Stimulated activated CD8-positive, alpha-beta memory T cell treated with anti-CD3 and anti-CD28 coated beads, Interleukin-15, amount 100 ng/mL, for 48 hours (primary cell): ENCODE results near the gene GPR35.

Experiments used
- DNase-seq, 2 donors: peaks; one replicate each; pipeline ENCODE4 v3.0.0-alpha.2; 2020; ENCODE audit warnings: low read depth in 2 of 2

Gene GPR35

GRCh38 chr2:240622531-240623235 lies 2.6 kb upstream of the GPR35 start:
- peak in 1 of 2 donors; percentile 44 for DNase-seq

- no peak for DNase-seq
These were observed 1.7 kb upstream of the GPR35 start for GRCh38 chr2:240623531-240624010.

GRCh38 chr2:240624011-240624949 lies 1.0 kb upstream of the GPR35 start:
- DNase-seq = no peak

GRCh38 chr2:240626531-240627300 lies 1.4 kb downstream of the GPR35 start:
- no peak for DNase-seq

- DNase-seq = no peak
These were observed 2.6 kb downstream of the GPR35 start for GRCh38 chr2:240627736-240628506.

- DNase-seq = no peak
These were observed 3.2 kb downstream of the GPR35 start for GRCh38 chr2:240628507-240628807.

- no peak for DNase-seq
These were observed 3.7 kb downstream of the GPR35 start for GRCh38 chr2:240628808-240629618.

- no peak for DNase-seq
These were observed 4.3 kb downstream of the GPR35 start for GRCh38 chr2:240629619-240629967.

- no peak for DNase-seq
These were observed 4.9 kb downstream of the GPR35 start for GRCh38 chr2:240629968-240630770.

GRCh38 chr2:240630771-240631547 lies 5.7 kb downstream of the GPR35 start:
- no peak for DNase-seq

GRCh38 chr2:240631548-240632305 lies 6.4 kb downstream of the GPR35 start:
- no peak for DNase-seq

- DNase-seq = no peak
These were observed 7.0 kb downstream of the GPR35 start for GRCh38 chr2:240632306-240632721.

GRCh38 chr2:240635121-240635997 lies 10.1 kb downstream of the GPR35 start:
- no peak for DNase-seq

- no peak for DNase-seq
These were observed 10.8 kb downstream of the GPR35 start for GRCh38 chr2:240635998-240636547.

GRCh38 chr2:240636563-240637115 lies 11.4 kb downstream of the GPR35 start:
- no peak for DNase-seq

GRCh38 chr2:240637116-240637900 lies 12.0 kb downstream of the GPR35 start:
- DNase-seq = no peak
